HUES48 (cell line): ENCODE data around the gene TNFRSF13B.
"Not testable (repeated sequence)": the region's sequence is repeated elsewhere in the genome, so short reads cannot be mapped to it uniquely, and the experiment has no call there.

Source experiments
- H3K27ac ChIP-seq: one replicate; pipeline ENCODE4 v1.7.0; 2013; ENCODE audit warnings: low read depth, low read length, inconsistent platforms
- H3K27me3 ChIP-seq: 2 replicates; pipeline ENCODE4 v1.6.1; 2013; ENCODE audit warnings: mild to moderate bottlenecking, low read length; ENCODE audit not compliant: control insufficient read depth, insufficient read depth
- H3K36me3 ChIP-seq: 2 replicates; pipeline ENCODE4 v1.6.1; 2013; ENCODE audit warnings: low read length; ENCODE audit not compliant: control insufficient read depth, insufficient read depth
- H3K4me1 ChIP-seq: 2 replicates; pipeline ENCODE4 v1.6.1; 2013; ENCODE audit warnings: mild to moderate bottlenecking, low read length; ENCODE audit not compliant: control insufficient read depth, insufficient read depth
- H3K4me3 ChIP-seq: 2 replicates; pipeline ENCODE4 v1.5.1; 2013; ENCODE audit warnings: mild to moderate bottlenecking, low read depth, low read length
- H3K9ac ChIP-seq: 2 replicates; pipeline ENCODE4 v1.6.1; 2013; ENCODE audit warnings: mild to moderate bottlenecking, low read depth, low read length, moderate library complexity
- H3K9me3 ChIP-seq: 2 replicates; pipeline ENCODE4 v1.6.1; 2013; ENCODE audit warnings: low read length; ENCODE audit not compliant: control insufficient read depth, insufficient read depth

Gene TNFRSF13B

DNA sequence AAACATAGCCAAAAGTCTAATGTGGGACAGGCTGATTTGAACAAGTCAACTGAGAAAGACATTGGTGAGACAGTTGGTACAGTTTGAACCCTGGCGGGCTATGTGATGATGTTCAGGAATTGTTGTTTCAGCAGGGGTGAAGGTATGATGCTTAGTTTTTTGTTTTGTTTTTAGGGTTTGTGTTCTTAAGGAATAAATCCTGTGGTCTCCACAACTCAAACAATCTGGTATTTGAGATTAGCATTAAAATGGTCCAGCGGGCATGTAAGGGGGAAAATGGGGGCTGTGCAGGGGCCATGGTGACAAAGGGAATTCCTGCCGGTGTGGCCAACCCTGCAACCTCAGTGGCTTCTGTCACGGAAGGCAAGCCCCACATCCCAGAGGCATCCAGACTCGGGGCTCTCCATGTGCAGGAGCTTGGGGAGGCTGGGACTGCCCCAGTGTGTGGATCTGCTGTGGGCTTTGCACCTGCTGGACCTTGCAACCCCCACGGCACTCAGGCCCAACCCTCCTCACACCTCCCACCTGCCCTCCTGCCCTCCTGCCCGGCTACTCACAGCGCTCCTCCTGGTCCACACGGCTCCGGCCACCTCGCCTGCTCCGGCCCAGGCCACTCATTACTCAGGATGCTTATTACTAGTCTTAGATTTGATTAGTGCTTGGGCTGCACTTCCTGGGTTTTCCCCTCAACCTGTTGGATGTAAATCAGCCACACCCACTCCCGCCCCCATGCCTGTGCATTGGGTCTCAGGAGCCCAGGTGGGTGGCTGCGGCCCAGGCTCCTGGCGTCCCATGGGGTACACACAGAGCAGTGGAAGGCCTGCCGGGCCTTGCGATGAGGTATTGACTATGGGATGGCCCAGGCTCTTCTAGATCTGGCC lies at the start of gene TNFRSF13B:
TNFRSF13B (minus strand) TSS at position 661 of the 881 bp plus-strand sequence; CDS start at position 618, 43 bp downstream.
- no peak within 1 kb of the TSS for H3K27ac ChIP-seq
- no peaks in the 10 kb centered on the region for H3K9me3 ChIP-seq
- H3K9ac ChIP-seq: no peak within 1 kb of the TSS
- no peaks in the 10 kb centered on the region for H3K27me3 ChIP-seq
- no peaks in the 10 kb centered on the region for H3K4me1 ChIP-seq
- no peaks in the 10 kb centered on the region for H3K36me3 ChIP-seq
- H3K4me3 ChIP-seq: no peak within 1 kb of the TSS

DNA sequence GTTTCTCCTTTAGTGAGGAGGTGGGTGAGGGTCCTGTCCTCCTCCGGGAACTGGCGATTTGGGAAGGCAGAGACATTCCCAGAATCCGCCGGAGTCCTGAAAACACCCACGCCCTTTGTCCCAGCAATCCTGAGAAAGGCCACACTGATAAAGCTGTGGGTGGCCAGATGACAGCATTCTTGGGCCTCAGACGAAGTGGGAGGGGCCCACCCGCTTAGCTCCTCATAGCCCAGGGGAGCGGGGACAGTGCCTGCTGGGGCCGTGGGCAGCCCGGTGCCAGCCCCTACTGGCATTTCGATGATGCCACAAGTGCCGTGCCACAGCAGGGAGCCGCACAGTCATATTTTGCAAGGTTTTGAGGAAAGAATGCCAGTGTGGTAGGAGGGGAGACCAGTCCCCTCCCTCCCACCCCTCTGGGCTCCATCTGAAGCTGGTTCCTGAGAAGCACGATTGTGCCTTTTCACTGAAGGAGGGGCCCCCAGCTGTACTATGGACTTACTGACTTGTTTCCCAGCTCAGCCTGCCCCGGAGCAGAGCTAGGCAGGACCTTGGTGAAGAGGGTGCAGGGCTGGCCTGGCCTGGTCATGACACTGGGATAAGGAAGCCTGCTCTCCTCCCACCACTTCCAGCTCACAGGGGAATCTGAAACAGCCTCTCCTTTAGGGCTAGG lies 49.4 kb upstream of the TNFRSF13B start:
- H3K27me3 ChIP-seq: no peaks in the 10 kb centered on the region
- H3K4me3 ChIP-seq: no peak overlapping the region
- H3K9me3 ChIP-seq: no peaks in the 10 kb centered on the region
- H3K4me1 ChIP-seq: no peaks in the 10 kb centered on the region
- H3K9ac ChIP-seq: no peak overlapping the region
- H3K27ac ChIP-seq: no peak overlapping the region
- no peaks in the 10 kb centered on the region for H3K36me3 ChIP-seq

DNA sequence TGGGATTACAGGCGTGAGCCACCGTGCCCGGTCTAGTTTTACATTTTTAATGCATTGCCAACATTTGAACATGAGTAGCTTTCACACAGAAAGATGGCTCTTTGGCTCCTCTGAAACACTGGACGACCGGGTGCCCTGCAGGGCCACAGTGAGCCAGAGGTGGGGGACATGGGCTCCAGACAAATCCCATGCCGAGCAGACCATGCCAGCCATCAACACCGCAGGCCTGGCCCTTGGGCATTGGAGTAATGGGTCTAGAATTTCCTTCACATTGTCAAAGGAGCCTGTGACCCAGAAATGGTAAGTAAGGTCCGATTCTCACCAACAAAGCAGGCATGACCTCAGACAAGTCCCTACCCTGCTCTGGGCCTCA lies 48.9 kb upstream of the TNFRSF13B start:
- Histone ChIP-seq H3K4me1 (no peaks in the 10 kb centered on the region), H3K4me3 (no peak overlapping the region), H3K9me3 (no peaks in the 10 kb centered on the region), H3K36me3 (no peaks in the 10 kb centered on the region), H3K9ac (no peak overlapping the region), H3K27me3 (no peaks in the 10 kb centered on the region), H3K27ac (peak overlapping the region; percentile 28)

DNA sequence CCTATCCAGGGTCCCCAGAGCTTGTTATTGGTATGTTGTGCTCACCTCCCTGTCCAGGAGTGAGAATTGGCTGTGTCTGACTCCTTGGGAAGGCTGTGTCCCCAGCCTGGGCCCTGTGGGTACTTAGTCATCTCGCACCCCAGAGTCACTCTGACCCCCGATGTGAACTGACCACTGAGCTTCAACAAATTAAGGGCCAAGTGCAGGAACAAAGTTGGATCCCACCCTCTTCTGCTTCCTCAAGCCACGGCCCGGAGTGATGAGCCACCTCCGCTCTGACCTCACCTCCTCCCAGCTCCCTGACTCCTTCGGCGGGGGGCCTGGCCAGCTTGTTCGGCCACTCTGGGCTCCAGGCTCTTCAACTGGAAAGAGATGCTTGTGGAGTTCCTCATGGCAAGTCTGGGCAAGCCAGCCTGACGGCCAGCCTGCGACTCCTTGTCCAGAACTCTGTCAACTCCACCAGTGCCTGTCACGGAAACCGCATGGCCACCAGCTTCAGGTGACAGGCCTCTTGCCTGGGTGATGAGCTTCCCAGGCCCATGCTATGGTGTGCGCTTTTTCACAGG lies 48.1 kb upstream of the TNFRSF13B start:
- Histone ChIP-seq H3K27me3 (no peaks in the 10 kb centered on the region), H3K9me3 (no peaks in the 10 kb centered on the region), H3K36me3 (no peaks in the 10 kb centered on the region), H3K4me3 (no peak overlapping the region), H3K27ac (no peak overlapping the region), H3K4me1 (no peaks in the 10 kb centered on the region), H3K9ac (no peak overlapping the region)

DNA sequence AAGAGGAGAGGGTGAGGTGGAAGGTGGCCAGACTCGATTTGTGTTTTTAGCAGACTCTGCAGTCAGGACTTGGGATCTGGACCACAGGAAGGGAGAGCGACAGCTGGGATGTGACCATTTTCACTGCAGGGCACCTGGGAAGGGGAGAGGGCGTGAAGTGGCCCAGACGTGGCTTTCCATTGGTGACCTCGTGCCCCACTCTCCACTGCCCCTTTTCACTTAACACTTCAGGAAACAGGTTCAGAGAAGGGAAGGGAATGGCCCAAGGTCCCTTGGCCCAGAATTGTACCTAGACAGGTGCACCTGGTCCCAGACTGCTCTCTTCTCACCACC lies 47.5 kb upstream of the TNFRSF13B start:
- no peaks in the 10 kb centered on the region for H3K36me3 ChIP-seq
- H3K27me3 ChIP-seq: no peaks in the 10 kb centered on the region
- H3K27ac ChIP-seq: no peak overlapping the region
- H3K9ac ChIP-seq: no peak overlapping the region
- H3K4me1 ChIP-seq: no peaks in the 10 kb centered on the region
- no peaks in the 10 kb centered on the region for H3K9me3 ChIP-seq
- H3K4me3 ChIP-seq: no peak overlapping the region

DNA sequence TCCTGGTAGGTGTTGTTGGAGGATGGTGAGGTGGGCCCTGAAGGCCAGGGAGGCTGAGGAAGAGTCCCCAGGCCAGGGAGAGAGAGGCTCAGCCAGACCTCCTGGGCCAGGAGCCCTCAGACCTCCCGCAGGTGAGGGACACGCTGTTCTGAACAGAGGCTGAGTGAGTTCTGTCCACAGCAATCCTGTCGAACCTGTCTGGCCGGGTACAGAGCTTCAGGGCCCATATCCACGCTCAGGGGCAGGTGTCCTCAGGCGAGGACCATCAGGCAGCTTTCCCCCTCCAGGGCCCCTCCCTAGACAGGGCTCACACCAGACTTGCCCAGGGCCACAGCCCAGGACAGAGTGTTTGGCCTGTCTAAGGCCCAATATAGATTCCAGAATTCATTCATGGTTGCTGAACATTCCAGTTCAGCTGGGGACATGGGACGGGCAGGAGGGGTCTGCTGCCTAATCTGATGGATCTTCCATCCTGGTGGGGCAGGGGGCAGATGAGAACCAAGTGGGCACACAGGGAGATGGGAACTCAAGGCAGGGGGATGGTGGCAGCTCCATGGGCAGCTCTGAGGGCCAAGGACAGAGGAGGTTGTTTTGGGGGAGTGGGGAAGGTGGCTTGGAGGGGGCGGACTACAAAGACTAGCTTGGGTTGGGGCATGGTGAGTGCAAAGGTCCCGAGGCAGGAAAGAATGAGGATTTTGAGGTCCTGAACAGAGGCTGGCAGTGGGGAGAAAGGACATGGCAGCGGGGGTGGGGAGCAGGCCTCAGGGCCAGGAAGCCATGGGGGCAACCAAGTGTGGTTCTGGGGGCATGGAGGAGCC lies 46.9 kb upstream of the TNFRSF13B start:
- Histone ChIP-seq H3K9me3 (no peaks in the 10 kb centered on the region), H3K27me3 (no peaks in the 10 kb centered on the region), H3K36me3 (no peaks in the 10 kb centered on the region), H3K27ac (no peak overlapping the region), H3K4me1 (no peaks in the 10 kb centered on the region), H3K9ac (no peak overlapping the region), H3K4me3 (no peak overlapping the region)

DNA sequence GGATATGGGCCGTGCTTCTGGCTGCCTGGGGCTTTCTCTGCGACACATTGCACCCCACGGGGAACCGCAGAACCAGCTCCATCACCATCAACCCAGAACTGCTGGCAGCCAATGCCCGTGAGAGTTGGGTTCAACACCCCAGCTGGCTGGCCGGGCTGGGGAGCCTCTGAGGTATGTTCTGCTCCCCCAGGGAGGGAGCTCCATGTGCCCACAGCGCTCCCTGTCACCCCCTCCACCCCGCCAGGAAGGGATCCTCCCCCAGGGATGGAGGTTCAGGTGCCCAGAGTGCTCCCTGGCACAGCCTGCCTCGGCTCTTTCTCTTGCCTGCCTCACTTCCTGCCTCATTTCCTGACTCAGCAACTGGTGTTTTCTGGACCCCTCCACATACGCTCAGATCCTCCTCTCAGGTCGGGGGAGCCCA lies 46.1 kb upstream of the TNFRSF13B start:
- Histone ChIP-seq H3K9ac (no peak overlapping the region), H3K27ac (no peak overlapping the region), H3K4me3 (no peak overlapping the region), H3K4me1 (no peaks in the 10 kb centered on the region), H3K36me3 (no peaks in the 10 kb centered on the region), H3K27me3 (no peaks in the 10 kb centered on the region), H3K9me3 (no peaks in the 10 kb centered on the region)

DNA sequence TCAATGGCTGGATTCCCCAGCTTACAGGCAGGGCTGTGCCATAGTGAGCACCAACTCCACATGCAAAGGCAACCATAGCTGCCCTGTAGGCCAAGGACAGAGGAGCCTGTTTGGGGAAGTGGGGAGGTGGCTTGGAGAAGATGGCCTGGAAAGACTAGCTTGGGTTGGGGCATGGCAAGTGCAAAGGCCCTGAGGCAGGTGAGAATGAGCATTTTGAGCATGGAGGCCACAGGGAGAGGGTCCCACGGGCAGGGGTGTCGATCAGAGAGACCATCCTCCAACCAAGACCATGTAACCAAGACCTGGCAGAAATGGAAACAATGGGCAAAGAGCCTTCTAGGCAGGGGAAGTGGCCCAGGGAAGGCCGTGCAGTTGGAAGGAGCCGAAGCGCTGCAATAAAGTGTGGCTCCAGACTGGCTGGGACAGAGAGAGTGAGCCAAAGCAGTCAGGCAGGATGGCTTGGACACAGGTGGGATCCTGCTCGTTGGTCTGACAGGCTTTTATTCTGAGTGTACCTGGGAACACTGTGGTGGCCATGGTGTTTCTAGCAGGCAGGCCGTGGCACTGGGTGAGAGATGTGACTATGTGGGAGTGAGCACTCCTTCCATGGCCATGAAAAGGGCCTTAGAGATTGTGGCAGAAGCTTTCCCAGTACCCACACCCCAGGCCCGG lies 45.6 kb upstream of the TNFRSF13B start:
- Histone ChIP-seq H3K9me3 (no peaks in the 10 kb centered on the region), H3K4me3 (no peak overlapping the region), H3K4me1 (no peaks in the 10 kb centered on the region), H3K36me3 (no peaks in the 10 kb centered on the region), H3K9ac (no peak overlapping the region), H3K27ac (no peak overlapping the region), H3K27me3 (no peaks in the 10 kb centered on the region)

DNA sequence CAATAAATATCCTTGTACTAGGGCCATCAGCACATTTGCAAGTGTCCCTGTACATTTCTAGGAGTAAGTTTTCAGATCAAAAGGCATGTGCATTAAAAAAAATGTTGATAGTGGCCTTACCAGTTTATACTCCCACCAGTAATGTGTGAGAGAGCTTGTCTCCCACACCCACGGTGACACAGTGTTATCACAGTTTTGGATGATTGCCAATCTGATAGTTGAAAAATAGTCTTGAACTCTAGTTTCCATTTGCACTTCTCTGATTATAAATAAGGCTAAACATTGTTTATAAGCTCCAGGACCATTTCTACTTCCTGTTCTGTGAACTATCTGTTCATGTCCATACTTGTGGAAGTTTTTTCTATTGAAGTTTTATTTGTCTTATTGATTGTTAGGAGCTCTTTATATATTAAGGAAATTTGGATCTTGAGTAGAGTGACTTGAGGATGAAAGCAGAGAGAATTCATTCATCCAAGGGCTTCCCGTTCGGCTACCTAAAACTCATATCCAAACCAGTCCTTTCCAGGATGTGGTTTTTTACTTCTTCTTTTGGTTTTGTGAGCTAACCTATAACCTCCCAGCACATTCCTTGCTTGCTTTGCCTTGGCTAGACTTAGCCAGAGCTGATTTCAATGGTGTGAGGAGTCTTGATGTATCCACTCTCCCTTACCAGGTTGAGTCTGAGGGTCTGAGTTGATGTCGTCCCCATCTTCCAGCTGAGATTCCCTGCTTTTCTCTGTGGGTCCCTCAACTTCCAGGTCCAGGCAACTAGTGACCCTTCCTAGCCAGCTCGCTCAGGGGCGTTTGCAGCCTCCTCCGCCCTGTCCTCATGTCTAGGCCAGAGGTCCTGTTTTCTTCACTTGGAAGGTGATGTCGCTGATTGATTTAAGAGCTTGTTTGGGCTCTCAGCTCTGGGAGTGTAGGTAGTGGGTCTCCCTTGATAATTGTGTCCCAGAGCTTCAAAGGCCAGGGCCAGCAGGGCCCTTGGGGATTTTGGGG lies 44.6 kb upstream of the TNFRSF13B start:
- not testable (repeated sequence) for H3K9ac ChIP-seq, H3K27ac ChIP-seq, H3K9me3 ChIP-seq

More for the DNA sequence above, 44.6 kb upstream of the TNFRSF13B start:
- not testable (repeated sequence) for H3K36me3 ChIP-seq, H3K27me3 ChIP-seq, H3K4me1 ChIP-seq, H3K4me3 ChIP-seq
